Eye (tissue), 1 donor: ENCODE data around the gene IL22RA1.

ENCODE experiments used
- DNase-seq: peaks from one replicate; pipeline ENCODE4 v3.0.0-alpha.2; 2015

The IL22RA1 gene

DNA sequence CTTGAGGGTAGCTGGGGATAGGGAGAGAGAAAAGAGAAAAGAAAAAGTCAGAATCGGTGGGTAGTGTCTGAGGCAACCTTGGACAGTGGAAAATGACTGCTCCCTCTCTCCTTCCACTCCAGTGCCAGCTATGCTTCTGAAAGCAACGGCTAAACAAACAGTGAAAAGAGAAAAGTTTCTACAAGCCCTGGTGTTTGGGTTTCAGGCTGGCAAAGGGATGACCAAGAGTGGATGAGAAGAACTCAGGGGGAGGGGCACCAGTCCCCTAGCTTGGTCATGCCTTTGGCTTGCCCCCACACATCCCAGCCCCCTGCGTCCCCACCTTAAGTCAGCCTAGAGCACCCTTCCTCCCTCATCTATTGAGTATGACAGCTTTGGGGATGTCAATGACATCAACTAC, 8.6 kb downstream of the IL22RA1 start:
- no peak for DNase-seq

DNA sequence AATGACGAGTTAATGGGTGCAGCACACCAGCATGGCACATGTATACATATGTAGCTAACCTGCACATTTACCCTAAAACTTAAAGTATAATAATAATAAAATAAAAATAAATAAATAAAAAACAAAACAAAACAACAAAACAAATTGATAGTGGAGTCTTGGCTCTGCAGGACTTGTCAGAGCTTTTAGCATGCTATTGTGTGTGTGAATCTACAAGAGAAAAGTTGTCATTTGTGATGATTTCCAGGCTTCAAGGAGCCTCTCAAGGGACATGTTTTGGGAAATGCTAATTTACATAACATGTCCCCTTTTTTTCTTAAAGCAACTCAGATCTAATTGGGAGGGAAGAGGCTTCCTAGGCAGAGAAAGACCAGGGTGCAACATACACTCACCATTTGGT, 9.1 kb downstream of the IL22RA1 start:
- DNase-seq = no peak

DNA sequence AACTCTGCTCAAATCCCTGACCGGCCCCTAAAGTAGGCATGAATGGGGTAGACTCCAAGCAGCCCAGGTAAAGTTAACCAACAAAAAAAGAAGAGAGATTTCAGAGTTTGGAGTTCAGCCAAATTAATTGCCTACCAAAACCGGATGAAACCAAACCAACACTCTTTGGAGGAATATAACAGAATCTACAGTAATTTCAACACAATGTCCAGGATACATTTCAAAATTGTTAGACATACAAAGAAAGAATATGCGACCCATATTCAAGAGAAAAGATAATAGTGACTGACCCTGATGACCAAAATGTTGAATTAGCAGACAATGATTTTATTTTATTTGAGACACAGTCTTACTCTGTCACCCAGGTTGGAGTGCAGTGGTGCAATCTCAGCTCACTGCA, 12.6 kb downstream of the IL22RA1 start:
- no peak for DNase-seq

DNA sequence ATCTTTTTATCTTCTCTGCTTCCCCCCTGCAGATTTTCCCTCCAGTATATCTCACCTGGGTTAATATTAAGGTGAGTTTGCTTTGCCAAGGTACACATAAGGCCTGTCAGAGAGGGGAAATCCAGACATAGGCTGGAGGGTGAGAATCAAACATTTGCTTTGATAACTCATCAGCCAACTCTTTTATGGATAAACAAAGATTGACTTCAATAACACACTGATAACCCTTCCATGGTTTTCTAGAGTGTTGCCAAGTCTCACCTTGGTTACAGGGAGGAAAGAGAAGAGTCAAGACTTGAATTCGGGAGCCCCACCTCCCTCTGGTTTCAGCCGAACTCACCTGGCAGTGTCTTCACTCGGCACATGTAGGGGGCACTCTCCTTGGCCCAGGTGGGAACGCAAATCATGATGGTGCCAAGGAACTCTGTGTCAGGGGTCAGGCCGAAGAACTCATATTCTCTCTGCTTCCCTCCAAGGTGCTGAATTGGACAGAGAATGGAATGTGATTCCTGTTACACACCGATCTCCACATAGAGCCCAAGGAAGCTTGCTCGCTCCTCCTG, 15.1 kb downstream of the IL22RA1 start:
- no peak for DNase-seq

DNA sequence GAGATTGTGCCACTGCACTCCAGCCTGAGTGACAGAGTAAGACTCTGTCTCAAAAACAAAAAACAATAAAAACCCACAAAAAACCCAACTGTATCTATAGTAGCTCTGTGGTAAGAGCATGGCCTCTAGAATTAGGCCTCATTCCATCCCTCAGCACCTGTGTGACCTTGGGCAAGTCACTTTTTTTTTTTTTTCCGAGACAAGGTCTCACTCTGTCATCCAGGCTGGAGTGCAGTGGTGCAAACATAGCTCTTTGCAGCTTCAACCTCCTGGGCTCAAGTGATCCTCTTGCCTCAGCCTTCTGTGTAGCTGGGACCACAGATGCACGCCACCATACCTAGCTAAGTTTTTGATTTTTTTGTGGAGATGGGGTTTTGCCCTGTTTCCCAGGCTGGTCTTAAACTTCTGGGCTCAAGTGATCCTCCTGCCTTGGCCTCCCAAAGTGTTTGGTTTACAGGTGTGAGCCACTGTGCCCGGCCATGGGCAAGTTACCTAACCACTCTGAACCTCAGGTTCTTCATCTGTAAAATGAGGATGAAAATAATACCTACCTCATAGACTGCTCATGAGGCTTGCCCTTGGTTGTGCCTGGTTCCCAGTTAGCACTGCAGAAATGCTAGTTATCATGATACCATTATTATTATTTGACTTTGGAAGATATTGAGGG, 15.7 kb downstream of the IL22RA1 start:
- no peak for DNase-seq

DNA sequence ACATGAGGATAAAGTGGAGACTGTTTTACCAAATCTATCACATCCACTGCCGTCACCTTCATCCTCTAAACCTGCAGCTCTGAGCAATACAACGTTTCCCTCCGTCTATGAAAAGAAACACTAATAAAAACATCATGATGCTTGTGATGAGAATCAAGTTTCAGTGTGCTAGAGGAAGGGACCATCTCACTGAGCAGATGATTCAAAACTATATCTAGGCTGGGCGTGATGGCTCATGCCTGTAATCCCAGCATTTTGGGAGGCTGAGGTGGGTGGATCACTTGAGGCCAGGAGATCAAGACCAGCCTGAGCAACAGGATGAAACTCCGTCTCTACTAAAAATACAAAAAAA, 16.3 kb downstream of the IL22RA1 start:
- no peak for DNase-seq

DNA sequence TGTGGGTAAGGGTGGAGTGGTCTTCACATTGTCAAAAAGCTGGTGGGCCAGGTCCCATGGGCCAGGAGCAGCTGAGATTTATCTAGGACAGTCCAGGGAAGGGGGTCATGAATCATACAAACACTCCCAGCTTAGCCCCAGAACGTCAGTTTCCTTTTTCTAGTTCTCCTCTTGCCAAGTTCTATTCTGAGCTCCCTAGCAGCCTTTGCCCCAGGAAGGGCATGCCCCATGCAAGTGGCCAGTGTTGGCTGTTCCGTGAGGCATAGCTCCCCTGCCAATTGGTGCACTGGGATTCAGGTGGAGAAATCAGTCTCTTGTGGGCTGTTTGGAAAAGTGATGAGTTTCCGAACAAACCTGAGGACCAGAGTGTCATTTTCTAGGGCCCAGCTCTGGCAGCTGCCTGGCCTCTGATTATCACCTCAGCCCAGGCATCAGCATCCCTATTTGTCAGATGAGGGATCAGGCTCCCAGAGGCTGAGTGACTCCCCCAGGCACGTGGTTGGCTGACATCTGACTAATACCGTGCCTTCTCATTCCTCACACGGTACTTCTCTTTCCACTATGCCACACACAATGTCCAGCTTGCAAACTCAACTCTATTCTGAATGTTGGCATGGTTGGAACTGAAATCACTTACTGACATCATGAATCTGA, 16.8 kb downstream of the IL22RA1 start:
- DNase-seq = no peak

DNA sequence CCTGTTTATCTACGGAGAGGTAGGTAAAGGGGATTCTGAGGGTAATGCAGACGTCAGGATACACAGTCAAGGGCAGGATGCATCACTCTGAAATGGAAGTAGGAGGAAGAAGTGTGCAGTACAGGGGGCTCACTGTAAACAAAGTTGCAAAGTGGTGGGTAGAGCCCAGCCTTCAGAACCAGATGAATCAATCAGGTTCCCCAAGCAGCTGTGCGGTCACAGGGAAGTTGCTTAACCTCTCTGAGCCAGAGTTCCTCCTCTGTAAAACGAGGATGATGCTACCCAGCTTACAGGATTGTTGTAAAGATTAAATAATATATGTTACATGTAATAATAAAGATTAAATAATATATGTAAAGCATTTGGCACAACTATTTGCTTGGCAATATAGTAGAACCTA, 17.5 kb downstream of the IL22RA1 start:
- no peak for DNase-seq

DNA sequence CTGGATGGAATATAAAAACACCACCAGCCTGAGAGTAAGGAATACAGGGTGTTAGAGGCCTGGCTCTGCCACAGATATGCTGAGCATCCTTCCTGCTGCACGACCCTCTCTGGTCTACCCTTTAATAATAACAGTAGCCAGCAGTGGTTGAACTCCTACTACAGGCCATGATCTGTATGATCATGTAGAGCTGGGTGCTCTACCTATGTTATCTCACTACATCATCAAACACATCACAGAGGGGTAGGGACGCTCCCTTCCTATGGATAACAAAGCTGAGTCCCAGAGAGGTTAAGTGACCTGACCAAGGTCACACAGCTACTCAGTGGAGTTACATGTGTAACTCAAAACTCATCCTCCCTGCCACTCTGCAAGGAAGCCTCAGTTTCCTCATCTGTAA, 18.0 kb downstream of the IL22RA1 start:
- DNase-seq = no peak

DNA sequence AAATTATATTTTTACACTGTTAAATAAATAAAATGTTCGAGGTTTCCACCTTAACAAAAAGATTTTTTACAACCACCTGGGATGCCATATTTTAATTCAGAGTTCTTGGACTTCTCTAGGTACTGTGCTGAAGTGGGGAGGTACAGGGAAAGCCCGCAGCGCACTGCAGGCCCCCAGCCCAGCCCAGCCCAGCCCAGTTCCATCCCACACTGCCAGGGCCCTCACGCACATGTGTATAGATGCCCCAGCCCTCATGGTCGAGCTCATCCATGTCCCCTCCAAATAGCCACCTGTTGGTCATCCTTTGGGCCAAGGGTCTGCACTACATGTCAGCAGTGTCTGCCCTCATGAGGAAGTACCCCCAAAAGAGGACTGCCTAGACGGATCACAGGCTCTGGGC, 19.3 kb downstream of the IL22RA1 start:
- no peak for DNase-seq

DNA sequence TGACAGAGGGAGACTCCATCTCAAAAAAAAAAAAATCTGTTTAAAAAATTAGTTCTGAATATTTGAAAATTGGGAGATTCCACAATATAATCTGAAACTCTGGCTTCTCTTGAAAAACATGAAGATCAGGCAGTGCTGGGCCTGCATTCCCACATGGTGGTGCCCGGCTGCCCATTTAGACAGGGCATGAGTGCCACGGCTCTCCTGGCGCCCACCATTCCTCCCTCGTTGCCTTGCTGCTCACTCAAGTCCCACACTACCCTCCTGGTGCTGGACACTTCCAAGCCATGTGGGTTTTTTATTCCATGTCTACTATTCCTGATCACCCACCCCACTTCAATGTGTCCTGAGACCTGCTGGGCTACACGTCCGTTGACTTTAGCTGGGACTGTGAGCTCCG, 20.2 kb downstream of the IL22RA1 start:
- DNase-seq = no peak

DNA sequence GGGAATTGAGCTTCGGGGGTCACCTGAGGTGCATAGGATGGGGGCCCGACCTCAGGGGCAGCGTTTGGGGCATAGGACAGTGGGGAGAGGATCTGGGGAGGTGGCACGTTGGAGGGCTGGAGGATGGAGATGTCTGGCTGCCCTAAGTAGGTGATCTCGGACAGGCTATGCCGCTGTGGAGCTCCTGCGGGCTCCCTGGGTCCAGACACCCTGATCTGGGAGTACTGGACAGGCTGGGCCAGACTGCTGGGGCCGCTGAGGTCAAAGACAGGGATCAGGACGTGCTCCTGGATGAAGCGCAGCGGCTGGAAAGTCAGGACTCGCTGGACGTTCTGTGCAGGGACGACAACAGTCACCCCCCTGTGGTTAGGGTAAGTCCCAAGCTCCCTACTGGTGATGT, 21.5 kb downstream of the IL22RA1 start:
- DNase-seq = no peak

DNA sequence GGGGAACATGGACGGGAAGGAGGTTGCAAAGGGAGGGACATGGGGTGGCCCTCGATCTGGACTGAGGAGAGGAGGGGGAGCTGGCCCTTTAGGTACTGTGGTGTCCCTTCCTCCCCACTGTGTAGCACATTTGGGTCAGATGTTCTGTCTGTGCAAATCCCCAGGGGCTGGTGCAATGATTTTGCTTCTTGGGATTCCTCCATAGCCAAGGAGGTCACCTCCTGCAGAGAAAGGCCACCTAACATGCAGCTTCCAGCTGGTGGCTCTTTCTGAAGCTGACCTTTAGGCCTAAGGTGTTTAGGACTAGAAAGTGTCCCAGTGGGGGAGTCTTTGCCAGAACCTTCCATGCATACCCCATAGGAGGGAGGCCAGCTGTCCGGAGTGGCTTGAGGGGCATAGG, 22.0 kb downstream of the IL22RA1 start:
- DNase-seq = no peak

DNA sequence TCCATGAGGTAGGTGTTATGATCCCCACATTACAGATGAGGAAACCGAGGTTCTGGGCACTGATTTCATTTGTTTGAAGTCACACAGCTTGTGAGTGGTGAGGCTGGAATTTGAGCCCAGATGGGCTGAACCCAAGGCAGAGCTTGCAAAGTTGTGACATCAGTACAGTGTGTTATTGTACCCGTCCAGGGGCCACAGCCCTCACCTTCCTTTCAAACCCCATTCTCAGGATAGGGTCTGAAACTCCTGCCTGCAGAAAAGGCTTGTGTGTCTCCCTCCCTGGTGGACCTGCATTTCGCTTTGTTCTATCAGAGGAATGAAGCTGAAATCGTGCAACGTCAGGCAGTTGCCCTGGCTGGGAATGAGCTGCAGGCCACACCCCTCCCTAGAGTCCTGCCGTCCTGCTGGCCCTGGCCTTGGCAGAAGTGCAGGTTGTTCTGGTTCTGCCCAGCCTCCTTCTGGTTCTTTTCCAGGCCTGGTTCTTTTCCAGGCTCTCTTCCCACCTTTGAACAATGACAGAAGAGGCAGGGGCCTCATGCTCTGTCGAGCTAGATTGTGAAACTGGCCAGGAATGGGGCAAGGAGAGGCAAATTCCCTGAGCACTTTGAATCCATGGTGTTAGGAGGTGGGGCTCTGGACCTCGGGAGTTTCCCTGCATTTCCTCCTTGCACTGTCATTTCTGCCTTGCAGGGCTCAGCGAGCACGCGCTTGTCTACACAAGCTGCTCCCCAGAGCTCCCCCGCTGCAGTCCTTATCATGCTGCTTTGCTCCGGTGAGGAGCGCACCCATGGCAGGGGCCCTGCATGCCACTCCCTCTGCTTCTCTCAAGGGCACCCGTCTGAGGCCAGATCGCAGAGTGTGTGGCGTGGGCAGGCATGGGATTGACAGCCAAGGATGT, 22.8 kb downstream of the IL22RA1 start:
- peak; percentile 50 for DNase-seq

DNA sequence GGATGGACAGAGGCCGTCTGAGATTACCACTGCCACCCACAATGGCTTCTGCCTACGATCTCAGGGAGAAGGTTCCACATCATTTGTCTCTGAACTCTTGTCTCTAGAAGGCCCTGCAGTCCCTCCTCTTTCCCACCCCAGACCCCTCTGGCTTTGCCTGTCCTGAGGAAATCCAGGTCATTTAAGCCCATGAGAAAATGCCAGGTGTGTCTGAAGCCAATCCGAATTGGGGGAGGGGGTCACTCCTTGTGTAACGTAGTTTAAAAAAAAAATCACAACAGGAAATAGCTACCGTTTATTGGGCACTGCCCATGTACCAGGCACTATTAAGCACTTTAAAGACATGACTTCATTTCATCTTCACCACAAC, 23.5 kb downstream of the IL22RA1 start:
- DNase-seq = no peak

DNA sequence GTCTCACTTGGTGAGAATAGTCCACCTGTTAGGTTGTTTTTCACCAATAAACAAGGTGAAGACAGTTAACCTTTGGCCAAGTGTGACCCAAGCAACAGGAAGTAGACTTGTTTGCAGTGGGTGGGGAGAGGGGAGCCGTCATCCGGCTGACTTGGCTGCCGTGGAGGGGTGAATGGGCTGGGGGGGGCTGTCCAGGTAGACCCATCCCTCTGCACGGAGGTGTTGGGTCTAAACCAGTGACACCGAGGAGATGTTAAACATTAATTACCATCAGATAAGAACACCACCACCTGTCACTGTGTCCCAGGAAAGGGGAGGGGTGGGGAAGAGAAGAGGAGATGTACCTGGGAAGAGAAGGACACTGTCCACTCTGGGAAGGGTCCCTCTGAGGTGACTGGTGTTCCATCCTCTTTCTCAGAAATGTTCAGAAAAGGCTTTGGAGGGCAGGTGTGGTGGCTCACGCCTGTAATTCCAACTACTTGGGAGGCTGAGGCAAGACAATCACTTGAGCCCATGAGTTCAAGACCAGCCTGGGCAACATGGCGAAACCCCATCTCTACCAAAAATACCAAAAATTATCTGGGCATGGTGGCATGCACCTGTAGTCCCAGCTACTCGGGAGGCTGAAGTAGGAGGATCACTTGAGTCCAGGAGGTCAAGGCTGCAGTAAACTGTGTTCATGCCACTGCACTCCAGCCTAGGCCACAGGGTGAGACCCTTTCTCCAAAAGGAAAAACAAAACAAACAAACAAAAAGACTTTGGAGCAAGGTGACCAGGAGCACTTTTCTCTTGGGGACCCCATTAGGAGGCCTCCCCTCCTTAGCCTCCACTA, 24.3 kb downstream of the IL22RA1 start:
- no peak for DNase-seq

DNA sequence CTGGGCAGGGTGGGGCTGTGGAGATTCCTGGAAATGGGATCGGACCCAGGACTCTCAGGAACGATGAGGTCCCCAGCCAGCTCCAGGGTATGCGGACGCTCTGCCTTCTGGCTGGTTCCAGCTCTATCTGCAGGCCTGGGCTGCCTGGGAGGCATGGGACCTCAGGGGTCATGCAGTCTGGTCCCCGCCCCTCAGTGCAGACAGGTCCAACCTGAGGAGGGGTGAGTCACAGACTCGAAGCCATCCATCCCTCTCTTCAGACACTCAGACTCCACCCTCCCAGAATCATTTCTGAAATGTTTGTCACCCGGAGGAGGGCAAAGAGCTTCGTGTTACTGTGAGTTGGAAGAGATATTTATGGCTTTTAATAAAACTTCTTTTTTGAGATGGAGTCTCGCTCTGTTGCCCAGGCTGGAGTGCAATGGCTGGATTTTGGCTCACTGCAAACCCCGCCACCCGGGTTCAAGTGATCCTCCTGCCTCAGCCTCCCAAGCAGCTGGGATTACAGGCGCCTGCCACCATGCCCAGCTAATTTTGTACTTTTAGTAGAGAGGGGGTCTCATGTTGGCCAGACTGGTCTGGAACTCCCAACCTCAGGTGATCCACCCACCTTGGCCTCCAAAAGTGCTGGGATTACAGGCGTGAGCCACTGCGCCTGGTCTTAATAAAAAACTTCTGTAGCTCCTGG, 25.1 kb downstream of the IL22RA1 start:
- DNase-seq = no peak

DNA sequence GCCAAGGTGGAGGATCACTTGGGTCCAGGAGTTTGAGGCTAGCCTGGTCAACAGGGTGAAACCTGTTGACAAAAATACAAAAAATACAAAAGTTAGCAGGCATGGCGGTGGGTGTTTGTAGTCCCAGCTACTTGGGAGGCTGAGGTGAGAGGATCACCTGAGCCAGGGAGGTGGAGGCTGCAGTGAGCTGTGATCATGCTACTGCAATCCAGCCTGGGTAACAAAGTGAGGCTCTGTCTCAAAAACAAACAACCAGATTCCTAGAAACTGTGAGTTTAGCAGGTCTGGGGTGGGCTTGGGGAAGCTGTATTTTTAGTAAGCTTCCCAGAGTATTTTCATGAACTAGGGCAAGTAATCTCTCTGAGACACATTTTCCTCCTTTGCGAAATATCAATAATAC, 25.8 kb downstream of the IL22RA1 start:
- no peak for DNase-seq

DNA sequence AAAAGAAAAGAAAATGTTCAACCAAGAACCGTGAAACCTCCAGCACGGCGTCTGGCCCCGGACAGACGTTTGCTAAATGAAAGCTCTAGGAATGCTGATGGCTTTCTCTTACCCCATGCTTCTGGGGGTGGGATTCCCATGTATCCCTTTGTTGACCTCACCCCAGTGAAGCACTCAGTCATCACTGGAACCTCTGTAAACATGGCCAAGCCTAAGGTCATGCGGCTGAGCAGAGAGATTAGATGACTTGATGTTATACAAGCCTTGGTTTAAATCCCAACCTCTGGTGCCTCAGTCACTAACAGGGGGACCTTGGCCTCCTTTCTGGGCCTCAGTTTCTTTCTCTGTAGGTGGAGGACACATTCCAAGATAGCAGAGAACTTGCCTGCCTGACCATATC, 28.2 kb downstream of the IL22RA1 start:
- DNase-seq = no peak

DNA sequence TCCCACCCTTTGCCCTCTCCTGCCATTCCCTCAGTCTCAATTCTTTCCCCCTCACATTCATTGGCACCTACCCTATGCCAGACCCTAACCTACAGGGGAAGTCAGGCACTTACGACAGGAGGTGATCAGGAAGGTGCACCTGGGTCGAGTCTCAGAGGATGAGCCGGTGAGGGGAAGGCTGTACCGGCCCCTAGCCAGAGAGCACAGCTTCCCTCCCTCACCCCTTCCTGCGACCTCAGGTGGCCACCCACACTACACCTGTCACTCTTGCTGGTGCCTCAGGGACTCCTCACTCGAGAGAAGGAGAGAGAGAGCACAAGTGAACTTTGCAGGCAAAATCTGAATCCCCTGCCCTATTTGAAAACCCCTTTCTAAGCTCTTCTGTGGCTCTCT, 29.3 kb downstream of the IL22RA1 start:
- no peak for DNase-seq

DNA sequence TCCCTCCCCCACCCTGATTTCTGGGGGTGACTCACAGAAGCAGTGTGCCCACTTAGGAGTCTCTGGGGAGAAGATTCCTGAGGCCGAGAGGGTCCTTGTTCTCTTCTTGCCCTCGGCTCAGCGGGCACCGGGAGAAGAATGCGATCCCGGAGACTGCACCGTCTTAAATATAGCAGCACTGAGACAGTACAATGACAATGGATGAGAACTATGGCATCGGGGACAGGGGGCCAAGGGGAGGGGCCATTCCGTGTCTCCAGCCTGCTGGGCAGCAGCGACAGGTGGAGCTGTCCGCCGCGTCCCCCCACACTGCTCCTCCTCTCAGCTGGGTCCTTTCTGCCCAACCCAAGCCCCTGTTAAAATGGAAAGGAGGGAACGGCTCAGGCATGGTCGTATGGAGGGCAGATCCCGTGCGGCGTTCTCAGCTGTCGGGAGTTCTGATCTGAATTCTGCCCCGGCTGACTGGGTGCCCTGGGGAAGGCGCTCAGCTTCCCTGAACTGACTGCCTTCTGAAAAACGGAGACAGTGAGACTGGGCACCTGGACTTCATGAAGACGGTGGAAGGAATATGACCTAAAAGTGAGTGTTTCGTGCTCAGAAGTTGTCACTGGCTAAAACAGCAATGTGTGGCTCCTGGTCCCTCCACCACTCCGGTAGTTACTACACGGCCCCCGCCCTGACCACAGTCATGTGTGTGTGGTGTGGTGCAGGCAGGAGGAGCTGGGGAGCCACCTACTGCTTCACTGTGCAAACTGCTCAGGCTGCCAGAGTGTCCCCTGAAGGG, 30.8 kb downstream of the IL22RA1 start, which contains the start of gene MYOM3:
Gene MYOM3, minus strand, starts transcription at position 140 of the 784 bp plus-strand sequence. CDS start 3,499 bp downstream, outside the sequence.
- DNase-seq = peak; percentile 77
